Non-pigmented ciliary epithelial cell (primary cell): ENCODE results near the gene PTPRN2.
"Not testable (repeated sequence)": the region's sequence is repeated elsewhere in the genome, so short reads cannot be mapped to it uniquely, and the experiment has no call there.

Experiments
- DNase-seq: peaks from one replicate; pipeline ENCODE4 v3.0.0-alpha.2; 2010; ENCODE audit warnings: low read depth

PTPRN2 gene

GRCh38 chr7:157676456-157677255, 911.0 kb downstream of the PTPRN2 start:
- no peak for DNase-seq

- no peak for DNase-seq
These were observed 911.6 kb downstream of the PTPRN2 start for GRCh38 chr7:157676001-157676400.

- DNase-seq: no peak
These were observed 912.1 kb downstream of the PTPRN2 start for GRCh38 chr7:157675427-157675927.

- DNase-seq: no peak
These were observed 912.8 kb downstream of the PTPRN2 start for GRCh38 chr7:157674715-157675426.

GRCh38 chr7:157674027-157674714, 913.5 kb downstream of the PTPRN2 start:
- DNase-seq: no peak

GRCh38 chr7:157673573-157673972, 914.0 kb downstream of the PTPRN2 start:
- no peak for DNase-seq

- no peak for DNase-seq
These were observed 916.0 kb downstream of the PTPRN2 start for GRCh38 chr7:157671358-157672255.

- DNase-seq: no peak
These were observed 916.9 kb downstream of the PTPRN2 start for GRCh38 chr7:157670490-157671357.

GRCh38 chr7:157669768-157670351, 917.8 kb downstream of the PTPRN2 start:
- DNase-seq: no peak

- no peak for DNase-seq
These were observed 918.5 kb downstream of the PTPRN2 start for GRCh38 chr7:157668884-157669767.

GRCh38 chr7:157668221-157668883, 919.3 kb downstream of the PTPRN2 start:
- no peak for DNase-seq

GRCh38 chr7:157667731-157668130, 919.9 kb downstream of the PTPRN2 start:
- no peak for DNase-seq

- DNase-seq: no peak
These were observed 920.4 kb downstream of the PTPRN2 start for GRCh38 chr7:157667261-157667660.

- DNase-seq: no peak
These were observed 921.0 kb downstream of the PTPRN2 start for GRCh38 chr7:157666530-157667040.

- not testable (repeated sequence) for DNase-seq
These were observed 922.0 kb downstream of the PTPRN2 start for GRCh38 chr7:157665634-157665988.

- no peak for DNase-seq
These were observed 922.6 kb downstream of the PTPRN2 start for GRCh38 chr7:157664871-157665633.

- DNase-seq: no peak
These were observed 923.6 kb downstream of the PTPRN2 start for GRCh38 chr7:157664034-157664433.
